ENCODE results near the gene LIN7A. TPM values are rescaled to one million over a fixed set of nuclear protein-coding genes. Genes with fewer than 3 reads are reported as not detected.

Gene LIN7A
- total RNA-seq, 4 donors from 2014 or later = 10.2 to 31.2 (median 16.5) TPM

- H3K36me3 ChIP-seq = no peaks in the 10 kb centered on the region
- no peaks in the 10 kb centered on the region for H3K9me3 ChIP-seq
- no peaks in the 10 kb centered on the region for H3K27me3 ChIP-seq
- no peaks in the 10 kb centered on the region for H3K4me1 ChIP-seq
- TF ChIP-seq POLR2A (IDR thresholded peaks at IDR 0.05) = no peak
- no peak for TF ChIP-seq CTCF (IDR thresholded peaks at IDR 0.05)
- H3K27ac ChIP-seq = no peak overlapping the region
- DNase-seq = no peak
- H3K4me3 ChIP-seq = no peak overlapping the region
- intact Hi-C loops (cut with DNase I; ENCODE audit: low total_unique reads) = no loop called here
Measured at GRCh38 chr12:80968326-80968725, 30.6 kb upstream of the LIN7A start.

GRCh38 chr12:80967565-80967964 lies 29.8 kb upstream of the LIN7A start:
- TF ChIP-seq POLR2A (IDR thresholded peaks at IDR 0.05) (no peak), CTCF (IDR thresholded peaks at IDR 0.05) (no peak)
- Histone ChIP-seq H3K4me3 (no peak overlapping the region), H3K36me3 (no peaks in the 10 kb centered on the region), H3K27me3 (no peaks in the 10 kb centered on the region), H3K4me1 (no peaks in the 10 kb centered on the region), H3K27ac (no peak overlapping the region), H3K9me3 (no peaks in the 10 kb centered on the region)
- no peak for DNase-seq
- intact Hi-C loops (cut with DNase I; ENCODE audit: low total_unique reads) = no loop called here

GRCh38 chr12:80966001-80966400 lies 28.3 kb upstream of the LIN7A start:
- no peak for DNase-seq
- intact Hi-C loops (cut with DNase I; ENCODE audit: low total_unique reads) = no loop called here
- H3K4me1 ChIP-seq = no peaks in the 10 kb centered on the region
- H3K36me3 ChIP-seq = no peaks in the 10 kb centered on the region
- H3K27me3 ChIP-seq = no peaks in the 10 kb centered on the region
- no peak overlapping the region for H3K27ac ChIP-seq
- no peaks in the 10 kb centered on the region for H3K9me3 ChIP-seq
- TF ChIP-seq POLR2A (IDR thresholded peaks at IDR 0.05) (no peak), CTCF (IDR thresholded peaks at IDR 0.05) (no peak)
- H3K4me3 ChIP-seq = no peak overlapping the region

GRCh38 chr12:80958162-80958561 lies 20.4 kb upstream of the LIN7A start:
- no peak overlapping the region for H3K4me3 ChIP-seq
- no peaks in the 10 kb centered on the region for H3K36me3 ChIP-seq
- no peak overlapping the region for H3K27ac ChIP-seq
- intact Hi-C loops (cut with DNase I; ENCODE audit: low total_unique reads) = no loop called here
- H3K4me1 ChIP-seq = no peaks in the 10 kb centered on the region
- H3K9me3 ChIP-seq = no peaks in the 10 kb centered on the region
- no peak for DNase-seq
- no peaks in the 10 kb centered on the region for H3K27me3 ChIP-seq
- TF ChIP-seq POLR2A (IDR thresholded peaks at IDR 0.05) = no peak

GRCh38 chr12:80954857-80955520 lies 17.3 kb upstream of the LIN7A start:
- intact Hi-C loops (cut with DNase I; ENCODE audit: low total_unique reads) = no loop called here
- no peak for TF ChIP-seq POLR2A (IDR thresholded peaks at IDR 0.05)
- TF ChIP-seq CTCF (IDR thresholded peaks at IDR 0.05) = no peak
- Histone ChIP-seq H3K9me3 (no peaks in the 10 kb centered on the region), H3K36me3 (no peaks in the 10 kb centered on the region), H3K4me1 (no peaks in the 10 kb centered on the region), H3K27me3 (no peaks in the 10 kb centered on the region), H3K27ac (no peak overlapping the region), H3K4me3 (no peak overlapping the region)
- DNase-seq = no peak

- H3K36me3 ChIP-seq = no peaks in the 10 kb centered on the region
- no peaks in the 10 kb centered on the region for H3K9me3 ChIP-seq
- no peak overlapping the region for H3K27ac ChIP-seq
- no peaks in the 10 kb centered on the region for H3K4me1 ChIP-seq
- no peak for DNase-seq
- no peaks in the 10 kb centered on the region for H3K27me3 ChIP-seq
- TF ChIP-seq POLR2A (IDR thresholded peaks at IDR 0.05) (no peak), CTCF (IDR thresholded peaks at IDR 0.05) (no peak)
- intact Hi-C loops (cut with DNase I; ENCODE audit: low total_unique reads) = no loop called here
- H3K4me3 ChIP-seq = no peak overlapping the region
Measured at GRCh38 chr12:80952443-80952842, 14.7 kb upstream of the LIN7A start.

Data from uterus (tissue), 4 donors.